Anterior cingulate cortex (tissue), 58 donors: Measurements from ENCODE around the gene IST1.
"Not testable (repeated sequence)": the region's sequence is repeated elsewhere in the genome, so short reads cannot be mapped to it uniquely, and the experiment has no call there.

Experiments used
- DNase-seq, 58 donors: peaks; one replicate each; lab custom pipeline; 2025; lab: John Stamatoyannopoulos, UW

The IST1 gene

DNA sequence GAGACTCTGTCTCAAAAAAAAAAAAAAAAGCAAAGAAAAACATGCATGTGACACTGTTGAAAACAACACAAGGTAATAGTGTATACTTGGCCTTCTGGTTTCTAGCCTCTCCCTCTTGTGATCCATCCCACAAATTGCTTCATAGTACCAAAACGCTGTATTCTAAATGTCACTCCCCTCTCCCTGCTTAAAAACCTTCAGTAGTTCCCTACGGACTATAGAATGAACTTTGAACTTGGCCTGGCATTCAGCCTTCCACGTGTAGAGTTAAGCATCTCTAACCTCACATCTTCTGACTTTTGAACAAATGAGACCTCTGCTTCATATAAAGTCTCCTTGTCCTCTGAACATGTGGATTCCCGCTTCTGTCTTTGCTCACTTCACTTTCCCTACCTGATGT is 16.4 kb upstream of the IST1 start:
- no peak for DNase-seq

DNA sequence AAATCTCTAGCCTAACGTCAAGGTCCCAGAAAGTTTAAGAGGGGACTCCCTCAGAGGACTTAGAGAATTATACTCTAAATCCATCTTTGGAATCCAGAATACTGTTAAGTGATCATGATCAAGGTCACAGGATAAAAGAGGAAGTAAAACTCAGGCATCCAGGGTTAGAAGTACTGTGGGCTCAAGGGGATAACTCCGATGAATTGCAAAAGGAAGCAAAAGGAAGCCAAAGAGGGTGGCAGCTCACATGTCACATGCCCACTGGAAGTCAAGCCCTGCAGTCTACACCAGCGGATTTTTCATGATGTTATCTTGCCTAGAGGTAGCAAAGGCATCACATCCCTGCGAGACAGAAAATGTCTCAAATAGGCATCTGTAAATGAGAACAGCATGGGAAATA is 15.2 kb upstream of the IST1 start:
- DNase-seq = peak in 1 of 58 donors; percentile 17

DNA sequence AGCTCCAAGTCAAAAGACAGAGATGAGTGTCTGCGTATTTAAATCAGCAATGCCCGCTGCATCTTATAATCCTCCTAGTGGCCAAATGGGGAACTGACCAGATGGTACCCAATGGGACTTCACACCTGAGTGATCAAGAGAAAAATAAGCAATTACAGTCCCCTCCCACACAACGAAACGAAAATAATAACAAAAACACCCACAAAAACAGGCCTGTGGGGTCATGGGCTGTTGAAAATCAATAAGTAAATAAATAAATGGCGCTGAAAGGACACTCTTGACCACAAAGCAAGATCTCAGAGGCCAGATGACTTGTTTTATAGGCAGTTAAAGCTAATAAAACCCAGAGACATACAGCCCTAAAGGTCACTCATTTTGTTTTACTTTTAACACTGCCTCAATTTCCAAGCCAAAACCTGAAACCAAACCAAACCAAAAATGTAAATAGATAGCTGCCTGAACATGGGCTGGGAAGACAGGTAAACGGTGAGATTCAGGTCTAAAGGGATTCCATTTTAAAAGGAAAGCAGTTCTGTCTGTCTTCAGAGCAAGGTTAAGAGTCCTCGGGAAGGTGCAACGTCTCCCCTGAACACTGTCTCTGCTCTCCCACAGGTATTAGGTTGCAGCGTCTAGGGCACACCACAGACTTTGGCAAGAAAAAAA is 12.7 kb upstream of the IST1 start:
- peak in 32 of 58 donors; percentile 1 to 65 (median 16) for DNase-seq

DNA sequence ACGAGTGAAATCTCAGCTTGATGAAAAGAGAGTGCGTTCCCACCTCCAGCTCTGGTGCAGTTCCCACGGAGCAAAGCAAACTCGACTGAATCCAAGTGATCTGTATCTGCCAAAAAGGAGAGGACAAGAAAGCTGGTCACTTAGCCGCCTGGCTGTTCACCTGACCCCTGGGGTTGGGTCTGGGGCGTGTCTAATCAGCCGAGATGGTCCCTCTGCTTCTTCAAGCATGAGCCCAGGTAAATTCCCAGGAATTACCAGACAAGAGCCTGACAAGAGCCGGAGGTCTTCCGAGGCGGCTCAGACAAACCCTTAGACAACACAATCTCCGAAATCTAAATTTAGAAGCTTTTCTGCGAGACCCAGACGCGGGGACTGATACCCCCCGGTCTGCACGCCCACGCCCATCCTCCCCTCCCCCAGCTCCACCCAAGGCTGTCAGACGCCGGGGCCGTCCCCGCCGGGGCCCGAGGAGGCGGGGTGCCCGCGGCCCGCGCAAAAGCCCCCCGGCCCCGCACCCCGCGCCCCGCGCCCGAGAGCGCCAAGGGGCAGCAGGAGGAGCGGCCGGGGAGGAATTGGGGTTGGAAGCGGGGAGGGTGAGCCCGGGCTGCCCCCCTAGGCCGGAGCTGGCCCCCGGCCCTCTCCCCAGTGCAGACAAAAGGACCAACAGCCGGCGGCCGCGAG is 12.0 kb upstream of the IST1 start:
- peak in 45 of 58 donors; percentile 8 to 63 (median 35) for DNase-seq

DNA sequence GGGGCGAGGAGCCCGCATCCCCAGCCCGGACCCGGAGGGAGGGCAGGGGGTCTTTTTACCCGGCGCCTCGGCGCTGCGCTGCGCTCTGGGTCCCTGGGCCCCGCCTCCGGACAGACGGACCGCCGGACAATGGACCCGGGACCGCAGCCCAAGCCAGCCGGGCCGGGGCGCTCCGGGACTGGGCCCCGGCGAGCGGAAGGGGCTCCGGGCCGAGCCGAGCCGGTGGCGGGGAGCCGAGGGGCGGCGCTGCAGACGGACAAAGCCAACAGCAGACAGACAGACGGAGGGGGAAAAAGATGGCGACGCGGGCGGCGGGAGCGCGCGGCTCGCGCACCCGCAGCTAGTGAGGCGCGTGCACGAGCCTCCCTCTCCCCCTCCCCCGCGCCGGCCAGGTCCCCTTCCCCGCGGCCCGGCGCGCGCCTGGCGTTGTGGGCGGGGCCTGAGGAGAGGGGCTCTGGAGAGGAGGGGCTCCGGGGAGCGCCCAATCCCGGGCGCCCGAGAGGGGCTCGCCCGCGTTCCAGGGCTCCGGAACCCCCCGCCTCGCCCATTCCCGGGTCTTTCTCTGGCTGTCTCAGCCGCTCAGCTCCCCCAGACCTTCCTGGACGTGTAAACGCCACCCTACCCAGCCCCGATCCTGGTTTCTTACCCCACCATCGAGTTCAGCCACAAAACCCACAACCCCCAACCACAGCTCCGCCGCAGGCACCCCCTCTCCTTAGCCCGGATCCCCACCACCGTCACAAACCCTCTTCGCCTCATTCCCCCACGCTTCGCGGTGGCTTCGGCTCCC is 11.3 kb upstream of the IST1 start, which contains the start of gene ZNF821:
Gene ZNF821 (minus strand): TSS at position 334 of the 790 bp plus-strand sequence. CDS start 4,236 bp downstream, outside the sequence.
- peak in 55 of 58 donors; percentile 25 to 85 (median 68) for DNase-seq

DNA sequence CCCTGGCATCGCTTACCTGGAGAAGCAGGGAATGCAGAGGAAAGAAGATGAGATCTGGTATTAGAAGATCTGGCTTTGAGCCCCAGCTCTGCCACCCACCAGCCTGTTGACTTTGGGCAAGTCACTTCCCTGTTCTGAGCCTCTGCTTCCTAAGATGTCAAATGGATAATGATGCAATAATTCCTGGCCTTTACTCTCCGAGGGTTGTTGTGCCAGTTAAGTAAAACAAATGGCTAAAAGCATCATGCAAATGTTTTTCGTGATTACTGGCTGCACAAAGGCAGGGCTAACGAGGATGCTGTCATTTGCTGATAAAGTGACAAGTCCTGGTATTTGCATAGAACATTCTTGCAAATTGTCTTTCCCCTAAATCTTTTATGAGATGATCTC is 10.1 kb upstream of the IST1 start:
- DNase-seq = no peak

DNA sequence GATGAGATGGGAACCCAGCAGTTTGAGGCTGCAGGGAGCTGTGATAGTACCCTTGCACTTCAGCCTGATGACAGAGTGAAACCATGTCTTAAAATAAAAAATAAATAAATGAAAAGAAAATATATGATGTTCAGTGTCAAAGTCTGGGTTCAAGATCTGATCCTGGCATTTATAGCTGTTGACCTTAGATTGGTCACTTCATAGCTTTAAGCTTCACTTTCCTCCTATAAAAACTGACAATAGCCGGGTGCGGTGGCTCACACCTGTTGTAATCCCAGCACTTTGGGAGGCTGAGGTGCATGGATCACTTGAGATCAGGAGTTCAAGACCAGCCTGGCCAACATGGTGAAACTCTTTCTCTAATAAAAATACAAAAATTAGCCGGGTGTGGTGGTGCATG is 6.2 kb upstream of the IST1 start:
- no peak for DNase-seq

DNA sequence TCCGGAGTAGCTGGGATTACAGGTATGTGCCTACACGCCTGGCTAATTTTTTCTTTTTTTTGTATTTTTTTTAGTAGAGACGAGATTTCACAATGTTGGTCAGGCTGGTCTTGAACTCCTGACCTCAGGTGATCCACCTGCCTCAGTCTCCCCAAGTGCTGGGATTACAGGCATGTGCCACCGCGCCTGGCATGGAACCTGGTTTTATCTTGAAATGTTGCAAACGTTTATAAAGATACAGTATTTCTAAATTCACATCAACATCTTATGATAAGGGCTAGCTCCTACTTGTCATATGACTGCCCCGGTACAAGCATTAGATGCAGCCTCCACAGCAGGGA is 1.5 kb upstream of the IST1 start:
- no peak for DNase-seq

DNA sequence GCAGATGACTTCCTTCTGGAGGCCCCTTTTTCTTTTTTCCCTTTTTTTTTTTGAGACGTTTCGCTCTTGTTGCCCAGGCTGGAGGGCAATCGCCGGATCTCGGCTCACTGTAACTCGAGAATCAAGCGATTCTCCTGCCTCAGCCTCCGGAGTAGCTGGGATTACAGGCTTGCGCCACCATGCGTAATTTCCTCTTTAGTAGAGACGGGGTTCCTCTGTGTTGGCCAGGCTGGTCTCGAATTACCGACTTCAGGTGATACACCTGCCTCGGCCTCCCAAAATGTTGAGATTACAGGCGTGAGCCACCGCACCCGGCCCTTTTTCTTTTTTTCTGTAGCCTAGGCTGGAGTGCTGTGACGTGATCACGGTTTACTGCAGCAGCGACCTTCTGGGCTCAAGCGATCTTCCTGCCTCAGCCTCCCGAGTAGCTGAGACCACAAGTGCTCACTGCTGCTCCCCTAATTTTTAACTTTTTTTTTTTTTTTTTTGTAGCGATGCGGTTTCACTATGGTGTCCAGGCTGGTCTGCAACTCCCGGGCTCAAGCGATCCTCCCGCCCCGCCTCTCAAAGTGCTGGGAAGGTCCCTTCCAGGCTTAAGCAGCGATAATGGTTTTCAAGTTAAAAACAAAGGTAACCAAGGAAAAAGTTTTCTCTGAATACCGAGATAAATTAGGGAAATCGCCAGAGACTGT is 956 bp upstream of the IST1 start:
- DNase-seq = peak in 49 of 58 donors; percentile 7 to 60 (median 33)

DNA sequence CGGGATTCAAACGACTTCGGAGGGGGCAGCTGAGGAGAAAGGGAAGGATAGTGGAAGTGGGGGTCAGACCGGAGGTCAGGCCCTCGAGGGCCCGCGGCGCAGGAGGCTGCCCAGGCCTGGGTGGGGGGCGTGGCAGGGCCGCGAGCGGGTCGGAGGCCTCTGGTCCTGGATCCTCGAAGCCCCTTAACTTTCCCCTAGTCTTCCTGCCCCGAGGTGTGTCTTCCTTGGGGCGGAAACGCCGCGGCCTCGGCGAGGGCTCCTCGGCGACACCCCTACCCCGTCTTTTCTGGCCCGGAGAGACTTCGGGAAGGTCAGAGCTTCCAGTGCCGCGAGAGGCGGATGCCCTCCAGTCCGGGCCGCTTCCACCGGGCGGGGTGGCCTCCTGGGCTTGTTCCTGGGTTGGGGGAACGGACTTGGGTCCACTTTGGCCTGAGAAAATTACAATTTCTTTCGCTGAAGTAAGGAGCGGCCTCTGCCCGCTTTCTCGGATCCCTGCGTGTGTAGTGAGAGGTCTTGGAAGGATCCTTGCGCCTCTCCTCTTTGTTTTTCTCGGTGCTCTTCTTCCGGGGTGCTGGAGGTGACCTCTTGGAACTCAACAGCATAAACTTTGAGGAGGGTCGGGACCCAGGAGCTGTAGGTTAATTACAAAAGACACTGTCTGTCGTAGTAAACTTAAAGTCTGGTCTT is 491 bp downstream of the IST1 start:
- DNase-seq = peak in 14 of 58 donors; percentile 24 to 59 (median 44)

DNA sequence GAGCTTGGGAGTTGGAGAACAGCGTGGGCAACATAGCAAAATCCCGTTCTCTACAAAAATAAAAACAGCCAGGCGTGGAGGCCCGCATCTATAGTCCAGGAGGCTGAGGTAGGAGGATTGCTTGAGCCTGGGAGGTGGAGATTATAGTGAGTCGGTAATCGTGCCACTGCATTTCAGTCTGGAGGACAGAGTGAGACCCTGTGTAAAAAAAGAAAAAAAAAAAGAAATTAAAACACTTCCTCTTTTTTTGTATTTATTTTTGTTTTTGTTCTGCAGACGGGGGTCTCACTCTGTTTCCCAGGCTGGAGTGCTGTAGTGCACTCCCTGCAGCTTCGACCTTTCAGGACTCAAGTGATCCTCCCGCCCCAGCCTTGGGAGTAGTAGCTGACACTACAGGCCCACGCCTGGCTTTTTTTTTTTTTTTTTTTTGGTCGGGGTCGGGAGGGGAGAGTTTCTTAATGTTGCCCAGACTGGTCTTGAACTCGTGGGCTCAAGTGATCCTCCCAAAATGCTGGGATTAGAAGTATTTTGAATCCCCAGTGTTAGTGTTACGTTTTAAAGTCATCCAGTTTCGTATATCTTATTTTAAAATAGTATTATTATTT is 1.5 kb downstream of the IST1 start:
- no peak for DNase-seq

DNA sequence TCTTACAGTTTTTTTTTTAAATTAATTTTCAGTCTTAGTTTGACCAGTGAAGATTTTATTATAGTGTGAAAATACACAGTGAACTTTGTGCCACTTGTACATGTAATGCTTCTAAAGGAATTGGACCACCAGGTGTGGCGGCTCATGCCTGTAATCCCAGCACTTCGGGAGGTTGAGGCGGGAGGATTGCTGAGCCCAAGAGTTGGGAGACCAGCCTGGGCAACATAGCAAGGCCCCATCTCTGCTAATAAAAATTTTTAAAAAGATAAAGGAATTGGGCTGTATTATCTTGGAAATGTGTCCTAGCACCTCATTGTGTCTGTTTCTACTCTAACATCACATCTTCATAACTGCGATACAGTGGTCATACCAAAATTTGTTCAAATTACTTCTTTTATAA is 3.8 kb downstream of the IST1 start:
- no peak for DNase-seq

DNA sequence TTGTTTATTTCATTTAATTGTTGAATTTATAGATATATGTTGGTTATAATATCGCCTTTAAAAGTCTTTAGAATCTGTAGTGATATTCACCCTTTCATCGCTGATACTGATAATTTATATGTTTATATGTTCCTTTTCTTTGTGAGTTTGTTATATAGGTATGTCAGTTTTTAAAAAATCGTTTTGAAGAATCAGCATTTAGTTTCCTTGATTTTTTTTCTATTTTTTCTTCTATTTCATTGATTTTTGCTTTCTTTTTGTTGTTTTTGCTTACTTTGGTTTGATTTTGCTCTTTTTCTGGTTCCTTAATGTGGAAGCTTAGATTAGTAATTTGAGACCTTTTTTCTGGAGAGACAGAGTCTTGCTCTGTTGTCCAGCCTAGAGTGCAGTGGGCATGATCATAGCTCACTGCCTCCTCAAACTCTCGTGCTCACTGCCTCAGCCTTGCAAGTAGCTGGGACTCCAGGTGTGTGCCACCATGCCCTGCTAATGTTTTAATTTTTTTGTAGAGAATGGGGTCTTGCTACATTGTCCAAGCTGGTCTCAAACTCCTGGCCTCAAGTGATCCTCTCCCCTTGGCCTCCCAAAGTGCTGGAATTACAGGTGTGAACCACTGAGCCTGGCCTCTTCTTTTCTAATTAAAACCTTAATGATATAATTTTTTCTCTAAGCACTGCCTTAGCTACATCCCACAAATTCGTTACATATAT is 7.5 kb downstream of the IST1 start:
- no peak for DNase-seq

DNA sequence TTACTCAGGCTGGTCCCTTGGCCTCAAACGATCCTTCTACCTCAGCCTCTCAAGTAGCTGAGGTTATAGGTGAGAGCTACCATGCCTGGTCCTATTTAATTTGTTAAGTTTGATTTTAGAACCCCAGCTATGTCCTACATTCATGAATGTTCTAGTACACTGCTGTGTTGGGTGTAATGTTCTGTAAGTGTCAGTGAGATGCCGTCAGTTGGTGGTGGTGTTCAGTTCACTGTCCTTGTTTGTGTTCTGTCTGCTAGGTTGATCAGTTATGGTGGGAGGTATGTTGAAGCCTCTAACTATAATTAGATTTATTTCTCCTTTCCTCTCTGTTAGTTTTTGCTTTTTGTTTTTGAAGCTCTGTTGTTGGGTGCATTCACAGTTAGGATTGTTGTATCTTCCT is 8.3 kb downstream of the IST1 start:
- no peak for DNase-seq

DNA sequence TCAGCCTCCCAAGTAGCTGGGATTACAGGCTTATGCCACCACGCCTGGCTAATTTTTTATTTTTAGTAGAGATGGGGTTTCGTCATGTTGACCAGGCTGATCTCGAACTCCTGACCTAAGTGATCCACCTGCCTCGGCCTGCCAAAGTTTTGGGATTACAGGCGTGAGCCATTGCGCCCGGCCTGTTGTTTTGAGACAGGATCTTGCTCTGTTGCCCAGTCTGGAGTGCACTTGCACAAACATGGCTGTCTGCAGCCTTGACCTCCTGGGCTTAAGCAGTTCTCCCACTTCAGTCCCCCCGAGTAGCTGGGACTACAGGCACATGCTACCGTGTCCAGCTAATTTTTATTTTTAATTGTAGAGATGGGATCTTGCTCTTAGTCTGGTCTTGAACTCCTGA is 8.9 kb downstream of the IST1 start:
- DNase-seq = no peak

DNA sequence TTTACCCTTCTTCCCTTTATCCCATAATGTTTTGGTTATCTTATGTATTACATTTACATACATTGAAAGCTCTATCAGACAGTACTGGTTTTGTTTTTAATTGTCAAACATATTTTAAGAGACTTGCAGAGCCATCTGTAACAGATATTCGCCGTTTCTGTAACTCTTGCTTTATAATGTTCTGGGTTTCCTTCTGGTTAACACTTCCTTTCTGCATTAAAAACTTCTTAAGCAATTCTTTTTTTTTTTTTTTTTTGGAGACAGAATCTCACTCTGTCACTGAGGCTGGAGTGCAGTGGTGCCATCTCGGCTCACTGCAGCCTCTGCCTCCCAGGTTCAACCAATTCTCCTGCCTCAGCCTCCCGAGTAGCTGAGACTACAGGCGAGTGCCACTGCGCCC is 10.4 kb downstream of the IST1 start:
- not testable (repeated sequence) for DNase-seq

DNA sequence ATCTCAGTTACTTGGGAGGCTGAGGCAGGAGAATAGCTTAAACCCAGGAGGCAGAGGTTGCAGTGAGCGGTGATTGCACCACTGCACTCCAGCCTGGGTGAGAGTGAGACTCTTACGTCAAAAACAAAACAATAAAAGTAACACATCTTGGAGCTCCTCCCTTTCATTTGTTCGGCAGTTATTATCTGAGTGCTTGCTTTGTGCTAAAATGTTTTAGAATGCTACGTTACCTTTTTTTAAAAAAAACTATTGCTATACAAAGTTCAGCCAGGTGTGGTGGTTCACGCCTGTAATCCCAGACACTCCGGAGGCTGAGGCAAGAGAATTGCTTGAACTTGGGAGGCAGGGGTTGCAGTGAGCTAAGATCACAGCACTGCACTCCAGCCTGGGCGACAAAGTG is 15.8 kb downstream of the IST1 start:
- no peak for DNase-seq

DNA sequence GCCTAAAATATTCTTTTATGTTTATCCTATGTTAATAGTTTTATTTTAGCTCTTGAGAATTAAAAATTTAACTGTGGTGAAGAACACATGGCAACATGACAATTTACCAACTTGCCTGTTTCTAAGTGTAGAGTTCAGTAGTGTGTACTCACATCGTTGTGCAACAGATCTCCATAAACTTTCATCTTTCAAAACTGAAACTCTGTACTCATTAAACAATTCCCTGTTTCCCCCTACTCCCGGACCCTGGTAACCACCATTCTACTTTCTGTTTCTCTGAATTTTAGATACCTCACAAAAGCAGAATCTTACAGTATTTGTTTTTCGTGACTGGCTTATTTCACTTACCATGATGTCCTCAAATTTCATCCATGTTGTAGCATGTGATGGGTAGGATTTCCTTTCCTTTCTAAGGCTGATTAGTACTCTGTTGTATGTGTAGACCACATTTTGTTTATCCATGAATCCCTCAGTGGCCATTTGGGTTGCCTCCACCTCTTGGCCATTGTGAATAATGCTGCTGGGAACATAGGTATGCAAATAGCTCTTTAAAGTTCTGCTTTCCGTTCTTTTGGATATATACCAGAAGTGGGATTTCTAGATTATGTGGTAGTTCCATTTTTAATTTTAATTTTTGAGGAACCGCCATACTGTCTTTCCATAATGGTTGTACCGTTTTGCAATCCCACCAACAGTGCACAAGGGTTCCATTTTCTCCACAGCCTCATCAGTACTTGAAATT is 17.4 kb downstream of the IST1 start:
- no peak for DNase-seq

DNA sequence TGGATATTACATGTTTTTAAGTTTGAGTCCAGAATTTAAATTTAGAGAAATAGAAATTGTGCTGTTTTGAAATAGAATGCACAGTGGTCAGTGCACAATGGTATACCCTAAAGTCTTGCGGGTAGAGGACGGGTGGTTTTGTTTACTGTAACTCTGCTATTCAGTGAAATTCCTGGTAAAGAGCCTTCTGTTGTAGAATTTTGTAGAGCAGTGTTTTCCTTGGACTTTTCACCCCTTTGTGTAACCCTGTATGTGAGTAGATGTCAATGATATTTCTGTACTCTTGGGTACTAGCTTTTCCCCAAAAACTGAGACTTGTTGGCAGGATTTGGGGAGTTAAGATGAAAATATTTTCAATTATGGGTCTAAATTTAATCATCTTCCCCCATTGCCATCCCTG is 19.5 kb downstream of the IST1 start:
- no peak for DNase-seq
